ENCODE results near the gene CHIA.
"Not testable (repeated sequence)": the region's sequence is repeated elsewhere in the genome, so short reads cannot be mapped to it uniquely, and the experiment has no call there.

DNA sequence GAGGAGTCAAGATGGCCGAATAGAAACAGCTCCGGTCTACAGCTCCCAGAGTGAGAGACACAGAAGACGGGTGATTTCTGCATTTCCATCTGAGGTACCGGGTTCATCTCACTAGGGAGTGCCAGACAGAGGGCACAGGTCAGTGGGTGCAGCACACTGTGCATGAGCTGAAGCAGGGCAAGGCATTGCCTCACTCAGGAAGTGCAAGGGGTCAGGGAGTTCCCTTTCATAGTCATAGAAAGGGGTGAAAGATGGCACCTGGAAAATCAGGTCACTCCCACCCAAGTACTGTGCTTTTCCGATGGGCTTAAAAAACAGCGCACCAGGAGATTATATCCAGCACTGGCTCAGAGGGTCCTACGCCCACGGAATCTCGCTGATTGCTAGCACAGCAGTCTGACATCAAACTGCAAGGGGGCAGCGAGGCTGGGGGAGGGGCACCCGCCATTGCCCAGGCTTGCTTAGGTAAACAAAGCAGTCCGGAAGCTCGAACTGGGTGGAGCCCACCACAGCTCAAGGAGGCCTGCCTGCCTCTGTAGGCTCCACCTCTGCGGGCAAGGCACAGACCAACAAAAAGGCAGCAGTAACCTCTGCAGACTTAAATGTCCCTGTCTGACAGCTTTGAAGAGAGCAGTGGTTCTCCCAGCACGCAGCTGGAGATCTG, 44.7 kb downstream of the CHIA start:
- TF ChIP-seq, protein P1, sequence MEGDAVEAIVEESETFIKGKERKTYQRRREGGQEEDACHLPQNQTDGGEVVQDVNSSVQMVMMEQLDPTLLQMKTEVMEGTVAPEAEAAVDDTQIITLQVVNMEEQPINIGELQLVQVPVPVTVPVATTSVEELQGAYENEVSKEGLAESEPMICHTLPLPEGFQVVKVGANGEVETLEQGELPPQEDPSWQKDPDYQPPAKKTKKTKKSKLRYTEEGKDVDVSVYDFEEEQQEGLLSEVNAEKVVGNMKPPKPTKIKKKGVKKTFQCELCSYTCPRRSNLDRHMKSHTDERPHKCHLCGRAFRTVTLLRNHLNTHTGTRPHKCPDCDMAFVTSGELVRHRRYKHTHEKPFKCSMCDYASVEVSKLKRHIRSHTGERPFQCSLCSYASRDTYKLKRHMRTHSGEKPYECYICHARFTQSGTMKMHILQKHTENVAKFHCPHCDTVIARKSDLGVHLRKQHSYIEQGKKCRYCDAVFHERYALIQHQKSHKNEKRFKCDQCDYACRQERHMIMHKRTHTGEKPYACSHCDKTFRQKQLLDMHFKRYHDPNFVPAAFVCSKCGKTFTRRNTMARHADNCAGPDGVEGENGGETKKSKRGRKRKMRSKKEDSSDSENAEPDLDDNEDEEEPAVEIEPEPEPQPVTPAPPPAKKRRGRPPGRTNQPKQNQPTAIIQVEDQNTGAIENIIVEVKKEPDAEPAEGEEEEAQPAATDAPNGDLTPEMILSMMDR (IDR thresholded peaks at IDR 0.05): not testable (repeated sequence)
- TF ChIP-seq POLR2A, POLR2AphosphoS5 (IDR thresholded peaks at IDR 0.05): not testable (repeated sequence)
